HEK293T (cell line): ENCODE data around the gene SART3.

ENCODE experiments used
- CTCF ChIA-PET: fragments of 350-600 bp; formaldehyde crosslinking; extraction: SDS; loops from one replicate; lab custom pipeline; 2021; ENCODE audit warnings: antibody characterized with exemption, inconsistent platforms; lab: Yijun Ruan, JAX
- POLR2A ChIA-PET: fragments of 350-600 bp; formaldehyde crosslinking; extraction: SDS; loops from one replicate; lab custom pipeline; 2020; ENCODE audit warnings: antibody characterized with exemption, inconsistent platforms; lab: Yijun Ruan, JAX
- DNase-seq: peaks from one replicate; pipeline ENCODE4 v3.0.0; 2012; ENCODE audit warnings: mixed read lengths; ENCODE audit errors: extremely low spot score
- ARNT ChIP-seq: fragments of 450-650 bp; IDR thresholded peaks from 2 replicates; pipeline ENCODE4 v1.6.1; 2017; ENCODE audit warnings: mild to moderate bottlenecking
- BHLHE40 ChIP-seq: fragments of 450-650 bp; IDR thresholded peaks from 2 replicates; pipeline ENCODE4 v1.6.1; 2016; ENCODE audit warnings: mild to moderate bottlenecking, moderate library complexity, borderline replicate concordance
- CTBP1 ChIP-seq: fragments of 450-650 bp; IDR thresholded peaks from 2 replicates; pipeline ENCODE4 v1.6.1; 2016; ENCODE audit warnings: borderline replicate concordance
- ELF4 ChIP-seq: fragments of 450-650 bp; IDR thresholded peaks from 2 replicates; pipeline ENCODE4 v1.6.1; 2017; ENCODE audit warnings: antibody characterized with exemption
- FOXA1 ChIP-seq: fragments of 450-650 bp; IDR thresholded peaks from 2 replicates; pipeline ENCODE4 v1.6.1; 2016; ENCODE audit warnings: mild to moderate bottlenecking
- FOXK2 ChIP-seq: fragments of 450-650 bp; IDR thresholded peaks from 2 replicates; pipeline ENCODE4 v1.6.1; 2016; ENCODE audit warnings: mild to moderate bottlenecking
- FOXM1 ChIP-seq: fragments of 450-650 bp; IDR thresholded peaks from 2 replicates; pipeline ENCODE4 v1.6.1; 2017; ENCODE audit warnings: mild to moderate bottlenecking, borderline replicate concordance
- HDGF ChIP-seq: fragments of 450-650 bp; IDR thresholded peaks from 2 replicates; pipeline ENCODE4 v1.6.1; 2017; ENCODE audit warnings: antibody characterized with exemption, borderline replicate concordance
- L3MBTL2 ChIP-seq: fragments of 450-650 bp; conservative IDR thresholded peaks from 2 replicates; pipeline ENCODE4 v1.6.1; 2016; ENCODE audit warnings: mild to moderate bottlenecking
- LEF1 ChIP-seq: fragments of 450-650 bp; IDR thresholded peaks from 2 replicates; pipeline ENCODE4 v1.6.1; 2017; ENCODE audit warnings: mild to moderate bottlenecking, borderline replicate concordance
- NFRKB ChIP-seq: fragments of 450-650 bp; IDR thresholded peaks from 2 replicates; pipeline ENCODE4 v1.6.1; 2016; ENCODE audit warnings: mild to moderate bottlenecking, moderate library complexity
- SP1 ChIP-seq: fragments of 450-650 bp; IDR thresholded peaks from 2 replicates; pipeline ENCODE4 v1.6.1; 2017
- SUZ12 ChIP-seq: fragments of 450-650 bp; IDR thresholded peaks from 2 replicates; pipeline ENCODE4 v1.6.1; 2016; ENCODE audit warnings: mild to moderate bottlenecking
- TARDBP ChIP-seq: fragments of 450-650 bp; IDR thresholded peaks from 2 replicates; pipeline ENCODE4 v1.6.1; 2016
- ZNF384 ChIP-seq: fragments of 450-650 bp; IDR thresholded peaks from 2 replicates; pipeline ENCODE4 v1.6.1; 2016
- TF ChIP-seq, protein P1 (sequence below): fragments of 450-650 bp; IDR thresholded peaks from 2 replicates; pipeline ENCODE4 v1.6.1; 2016

SART3 gene

DNA sequence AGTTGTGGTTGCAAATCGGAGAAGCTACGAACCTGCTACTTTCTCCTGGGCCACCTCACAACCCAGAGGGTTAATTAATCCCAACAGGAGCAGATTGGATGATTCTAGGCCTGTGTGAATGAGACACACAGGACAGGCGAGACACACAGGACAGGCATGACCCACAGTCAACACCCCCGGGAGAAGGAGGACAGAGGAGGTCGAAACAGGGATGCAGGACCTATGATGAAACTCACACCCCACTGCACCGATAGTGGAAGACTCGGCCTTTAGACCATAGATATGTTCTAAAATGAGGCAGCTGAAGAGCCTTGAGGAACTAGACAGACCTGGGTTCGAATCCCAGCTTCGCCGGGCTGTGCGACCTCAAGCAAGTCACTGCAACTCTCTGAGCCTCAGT lies 25.3 kb upstream of the SART3 start:
- POLR2A ChIA-PET = no interaction called here
- TF ChIP-seq LEF1 (no peak), ZNF384 (no peak), L3MBTL2 (no peak), FOXA1 (no peak), ARNT (no peak), BHLHE40 (no peak), SUZ12 (no peak), CTBP1 (no peak)
- TF ChIP-seq, protein P1, sequence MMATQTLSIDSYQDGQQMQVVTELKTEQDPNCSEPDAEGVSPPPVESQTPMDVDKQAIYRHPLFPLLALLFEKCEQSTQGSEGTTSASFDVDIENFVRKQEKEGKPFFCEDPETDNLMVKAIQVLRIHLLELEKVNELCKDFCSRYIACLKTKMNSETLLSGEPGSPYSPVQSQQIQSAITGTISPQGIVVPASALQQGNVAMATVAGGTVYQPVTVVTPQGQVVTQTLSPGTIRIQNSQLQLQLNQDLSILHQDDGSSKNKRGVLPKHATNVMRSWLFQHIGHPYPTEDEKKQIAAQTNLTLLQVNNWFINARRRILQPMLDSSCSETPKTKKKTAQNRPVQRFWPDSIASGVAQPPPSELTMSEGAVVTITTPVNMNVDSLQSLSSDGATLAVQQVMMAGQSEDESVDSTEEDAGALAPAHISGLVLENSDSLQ = no peak
- CTCF ChIA-PET = no interaction called here
- DNase-seq = no peak

DNA sequence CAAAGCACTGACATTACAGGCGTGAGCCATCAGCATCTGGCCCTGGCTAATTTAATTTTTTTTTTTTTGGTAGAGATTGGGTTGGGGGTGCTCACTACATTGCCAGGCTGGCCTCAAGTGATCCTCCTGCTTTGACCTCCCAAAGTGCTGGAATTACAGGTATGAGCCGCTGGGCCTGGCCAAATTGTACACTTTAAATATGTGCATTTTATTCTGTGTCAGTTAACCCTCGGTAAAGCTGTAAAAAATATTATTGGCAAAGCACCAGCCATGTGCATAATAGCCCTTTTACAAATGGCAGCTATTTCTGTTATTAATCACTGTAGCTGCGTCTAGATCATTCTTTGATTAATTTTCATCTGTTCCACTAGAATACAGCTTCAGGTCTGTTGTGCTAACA lies 24.9 kb upstream of the SART3 start:
- no peak for TF ChIP-seq LEF1
- TF ChIP-seq TARDBP = no peak
- TF ChIP-seq SP1 = no peak
- TF ChIP-seq ARNT = no peak
- TF ChIP-seq NFRKB = no peak
- no peak for TF ChIP-seq BHLHE40
- no peak for TF ChIP-seq FOXK2
- no peak for TF ChIP-seq ELF4
- ChIA-PET POLR2A (no interaction called here), CTCF (interaction anchor here (0.6 kb wide), 1 partner anchor 298 kb away, joined by 3 read pairs; no protein-coding TSS in a partner anchor)
- no peak for DNase-seq

DNA sequence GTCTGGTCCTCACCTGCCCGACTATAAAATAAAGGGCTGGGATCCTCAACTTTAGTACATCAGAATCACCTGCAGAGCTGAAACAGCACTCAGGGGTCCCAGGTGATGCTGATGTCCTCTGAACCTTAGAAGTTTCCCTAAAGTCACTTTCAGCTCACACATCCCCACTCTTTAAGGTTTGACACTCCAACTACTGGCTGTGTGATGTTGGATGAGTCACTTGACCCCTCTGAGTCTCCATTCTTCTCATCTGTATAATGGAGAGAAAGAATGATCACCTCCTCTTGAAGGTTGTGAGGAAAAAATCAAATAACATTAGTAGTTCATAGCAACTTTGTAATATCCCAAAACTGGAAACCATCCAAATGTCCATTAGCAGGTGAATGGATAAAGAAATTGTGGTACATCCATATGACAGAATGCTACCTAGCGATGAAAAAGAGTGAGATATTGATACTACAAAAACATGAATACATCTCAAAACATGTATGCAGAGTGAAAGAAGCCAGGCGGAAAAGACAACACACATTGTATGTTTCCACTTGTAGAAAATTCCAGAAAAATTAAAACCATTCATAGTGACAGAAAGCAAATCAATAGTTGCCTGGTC lies 23.6 kb upstream of the SART3 start:
- ChIA-PET CTCF (interaction anchor here (0.8 kb wide), 1 partner anchor 28 kb away, joined by 3 read pairs; no protein-coding TSS in a partner anchor), POLR2A (interaction anchor here (0.9 kb wide), 1 partner anchor 26 kb away, joined by 3 read pairs; no protein-coding TSS in a partner anchor)
- TF ChIP-seq, protein P1 = no peak
- no peak for DNase-seq

DNA sequence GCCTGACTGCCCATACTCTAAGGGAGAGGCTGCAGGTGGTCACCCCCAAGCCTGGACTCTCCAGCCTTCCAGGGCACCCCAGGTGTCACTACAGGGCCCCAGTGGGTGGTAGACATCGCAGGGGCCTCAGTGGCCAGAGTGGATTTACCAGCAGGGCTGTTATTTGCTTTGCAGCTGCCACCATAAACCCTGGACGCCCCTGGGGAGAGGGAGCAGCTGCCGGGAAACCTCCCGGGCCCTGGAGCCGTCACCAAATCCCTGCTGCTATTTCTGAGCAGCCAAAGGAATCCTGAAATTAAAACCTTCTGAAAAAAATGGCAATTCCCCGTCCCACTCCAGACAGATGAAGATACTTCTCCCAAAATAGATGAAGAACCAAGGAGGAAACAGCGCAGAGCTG lies 23.0 kb upstream of the SART3 start:
- ChIA-PET POLR2A (interaction anchor here (0.9 kb wide), 1 partner anchor 26 kb away, joined by 3 read pairs; no protein-coding TSS in a partner anchor), CTCF (interaction anchor here (0.8 kb wide), 1 partner anchor 29 kb away, joined by 3 read pairs; no protein-coding TSS in a partner anchor)
- no peak for DNase-seq
- TF ChIP-seq CTBP1 (no peak), FOXA1 (no peak), ARNT (no peak), TARDBP (no peak), FOXM1 (no peak), L3MBTL2 (no peak), HDGF (no peak), ELF4 (no peak), BHLHE40 (no peak)

DNA sequence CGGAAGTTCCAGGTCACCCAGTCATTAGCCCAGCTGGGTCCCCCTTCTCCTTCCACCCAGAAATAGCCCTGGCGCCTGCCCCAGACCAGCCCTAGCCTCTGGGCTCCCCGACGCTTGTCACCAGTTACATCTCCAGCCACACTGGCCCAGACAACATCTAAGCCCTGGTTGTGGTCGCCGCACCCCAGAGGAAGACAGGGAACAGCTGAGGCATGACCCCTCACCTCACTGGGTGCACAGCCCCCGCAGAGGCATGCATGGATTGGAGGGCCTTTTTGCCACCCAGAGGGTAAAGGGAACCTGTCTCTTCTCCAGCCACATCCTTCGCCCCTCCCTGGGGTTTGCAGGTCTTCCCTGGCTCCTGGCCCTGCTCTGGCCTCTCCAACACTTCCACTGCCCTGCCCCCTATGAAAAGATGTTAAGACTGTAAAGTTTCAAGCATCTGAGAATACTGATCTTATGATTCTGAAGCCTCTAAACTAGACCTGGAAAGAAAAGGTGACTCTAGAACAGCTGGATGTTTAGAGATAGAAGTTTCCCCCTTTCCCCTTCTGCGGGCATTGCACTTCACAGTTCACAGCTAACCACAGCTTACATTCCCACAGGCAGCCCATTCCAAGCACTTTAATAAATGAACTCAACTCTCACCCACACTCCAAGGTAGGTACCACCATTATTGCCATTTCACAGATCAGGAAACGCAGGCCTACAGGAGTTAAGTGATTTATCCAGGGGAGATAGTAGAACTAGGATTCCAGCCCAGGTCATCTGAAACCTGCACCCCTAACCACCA lies 22.2 kb upstream of the SART3 start:
- ChIA-PET CTCF (interaction anchor here (0.6 kb wide), 1 partner anchor 67 kb away, joined by 4 read pairs; no protein-coding TSS in a partner anchor), POLR2A (no interaction called here)
- DNase-seq = no peak
- TF ChIP-seq ELF4 (no peak), FOXK2 (no peak), NFRKB (no peak), SP1 (no peak), BHLHE40 (no peak), TARDBP (no peak), ARNT (no peak), CTBP1 (no peak), FOXA1 (no peak), HDGF (no peak), FOXM1 (no peak), ZNF384 (no peak), SUZ12 (no peak), LEF1 (no peak), L3MBTL2 (no peak)
- TF ChIP-seq, protein P1 = no peak

DNA sequence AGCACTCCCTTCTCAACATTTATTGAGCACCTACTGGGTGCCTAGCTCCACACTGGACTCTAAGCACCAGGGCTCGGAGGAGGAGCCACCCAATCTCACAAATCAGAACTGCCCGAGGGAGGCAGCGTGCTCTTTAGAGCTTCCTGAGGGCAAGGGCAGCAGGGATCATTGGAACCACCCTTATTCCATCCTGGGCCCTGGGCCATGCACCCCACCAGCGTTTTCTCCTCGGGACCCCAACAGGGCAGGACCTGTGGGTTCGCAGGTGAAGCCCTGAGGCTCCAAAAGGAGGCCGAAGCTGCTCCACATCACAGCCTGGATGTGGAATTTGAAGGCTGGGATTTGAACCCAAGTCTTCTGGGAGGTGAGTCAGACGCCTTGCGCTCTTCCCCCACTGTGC lies 21.5 kb upstream of the SART3 start:
- ChIA-PET CTCF (no interaction called here), POLR2A (no interaction called here)
- no peak for DNase-seq
- TF ChIP-seq LEF1 (no peak), BHLHE40 (no peak), ZNF384 (no peak), NFRKB (no peak), SP1 (no peak), CTBP1 (no peak), ELF4 (no peak), FOXA1 (no peak), TARDBP (no peak), FOXM1 (no peak), L3MBTL2 (no peak), SUZ12 (no peak), ARNT (no peak), FOXK2 (no peak), HDGF (no peak)
- TF ChIP-seq, protein P1 = no peak
